Osteoblast (primary cell): ENCODE data around the gene TRIM21. TPM values are rescaled to one million over a fixed set of nuclear protein-coding genes. Genes with fewer than 3 reads are reported as not detected.

ENCODE experiments used
- DNase-seq: peaks from one replicate; pipeline ENCODE4 v3.0.0; 2011; ENCODE audit warnings: low spot score, mixed read lengths; ENCODE audit not compliant: insufficient read length; ENCODE audit errors: missing footprints
- H2AFZ ChIP-seq: 2 replicates; pipeline ENCODE4 v1.6.0; 2011; ENCODE audit warnings: mild to moderate bottlenecking, low read length
- H3K27ac ChIP-seq: 2 replicates; pipeline ENCODE4 v1.5.1; 2011; ENCODE audit warnings: mild to moderate bottlenecking, low read depth, low read length, moderate library complexity
- H3K27me3 ChIP-seq: 2 replicates; pipeline ENCODE4 v1.6.0; 2012; ENCODE audit warnings: mild to moderate bottlenecking, control low read depth, inconsistent platforms, low read length, moderate library complexity; ENCODE audit not compliant: insufficient read depth
- H3K36me3 ChIP-seq: 2 replicates; pipeline ENCODE4 v1.5.1; 2011; ENCODE audit warnings: mild to moderate bottlenecking, low read length, control low read depth, moderate library complexity; ENCODE audit not compliant: insufficient read depth
- H3K4me1 ChIP-seq: 2 replicates; pipeline ENCODE4 v1.5.1; 2011; ENCODE audit warnings: mild to moderate bottlenecking, low read length, control low read depth, moderate library complexity; ENCODE audit not compliant: insufficient read depth
- H3K4me2 ChIP-seq: 2 replicates; pipeline ENCODE4 v1.6.0; 2011; ENCODE audit warnings: mild to moderate bottlenecking, low read length; ENCODE audit not compliant: insufficient read depth
- H3K4me3 ChIP-seq: fragments of 200-600 bp; sonication (generic); 3 replicates; pipeline ENCODE4 v1.5.1; 2012; ENCODE audit warnings: mild to moderate bottlenecking, low read length, inconsistent platforms; ENCODE audit not compliant: insufficient read depth
- H3K79me2 ChIP-seq: 2 replicates; pipeline ENCODE4 v1.6.0; 2012; ENCODE audit warnings: mild to moderate bottlenecking, low read length, control low read depth, inconsistent platforms; ENCODE audit not compliant: insufficient read depth
- H3K9me3 ChIP-seq: 2 replicates; pipeline ENCODE4 v1.5.1; 2011; ENCODE audit warnings: low read depth, low read length, control low read depth
- H4K20me1 ChIP-seq: 2 replicates; pipeline ENCODE4 v1.6.0; 2012; ENCODE audit warnings: mild to moderate bottlenecking, low read length, control low read depth; ENCODE audit not compliant: insufficient read depth
- CTCF ChIP-seq: IDR thresholded peaks from 2 replicates; pipeline ENCODE4 v1.5.1; 2011; ENCODE audit warnings: mild to moderate bottlenecking, low read depth, low read length, moderate library complexity; ENCODE audit errors: extremely low read depth
- total RNA-seq: library from RNA; depleted of rRNA; stranded (reverse); fragments of >200 nt; gene quantifications from 2 replicates; pipeline ENCODE4 v1.2.3, GENCODE V29; 2012

The TRIM21 gene
- total RNA-seq, 1 donor: 15.9 TPM

- H4K20me1 ChIP-seq: no peaks in the 10 kb centered on the region
- peaks cover 8% of the 10 kb centered on the region for H3K4me1 ChIP-seq
- H3K27ac ChIP-seq: no peak overlapping the region
- H2AFZ ChIP-seq: peak overlapping the region; percentile 97
- H3K4me2 ChIP-seq: peak overlapping the region; percentile 86
- H3K27me3 ChIP-seq: no peaks in the 10 kb centered on the region
- TF ChIP-seq CTCF: no peak
- H3K9me3 ChIP-seq: no peaks in the 10 kb centered on the region
- H3K36me3 ChIP-seq: peaks cover 15% of the 10 kb centered on the region
- peaks cover 9% of the 10 kb centered on the region for H3K79me2 ChIP-seq
- H3K4me3 ChIP-seq: peak overlapping the region; percentile 95
- DNase-seq: no peak
These were observed 339 bp upstream of the TRIM21 start for GRCh38 chr11:4393858-4394223.

GRCh38 chr11:4388221-4388620 is 5.3 kb downstream of the TRIM21 start:
- no peak overlapping the region for H3K4me2 ChIP-seq
- no peak overlapping the region for H3K4me3 ChIP-seq
- no peak overlapping the region for H2AFZ ChIP-seq
- no peak overlapping the region for H3K27ac ChIP-seq
- H3K9me3 ChIP-seq: no peaks in the 10 kb centered on the region
- DNase-seq: no peak
- H4K20me1 ChIP-seq: no peaks in the 10 kb centered on the region
- peaks cover 8% of the 10 kb centered on the region for H3K79me2 ChIP-seq
- H3K4me1 ChIP-seq: peaks cover 3% of the 10 kb centered on the region
- peaks cover 29% of the 10 kb centered on the region for H3K36me3 ChIP-seq
- TF ChIP-seq CTCF: no peak
- H3K27me3 ChIP-seq: no peaks in the 10 kb centered on the region

- Histone ChIP-seq H4K20me1 (no peaks in the 10 kb centered on the region), H3K27me3 (no peaks in the 10 kb centered on the region), H3K4me1 (no peaks in the 10 kb centered on the region), H3K79me2 (no peaks in the 10 kb centered on the region), H3K27ac (no peak overlapping the region), H3K4me2 (no peak overlapping the region), H3K36me3 (peaks cover 29% of the 10 kb centered on the region), H3K4me3 (no peak overlapping the region), H3K9me3 (no peaks in the 10 kb centered on the region), H2AFZ (no peak overlapping the region)
- TF ChIP-seq CTCF: no peak
- no peak for DNase-seq
These were observed 7.3 kb downstream of the TRIM21 start for GRCh38 chr11:4385978-4386740.

GRCh38 chr11:4381901-4382300 is 11.6 kb downstream of the TRIM21 start:
- H3K27ac ChIP-seq: no peak overlapping the region
- no peaks in the 10 kb centered on the region for H3K4me1 ChIP-seq
- DNase-seq: no peak
- H2AFZ ChIP-seq: no peak overlapping the region
- no peak overlapping the region for H3K4me2 ChIP-seq
- H3K79me2 ChIP-seq: no peaks in the 10 kb centered on the region
- H3K27me3 ChIP-seq: no peaks in the 10 kb centered on the region
- H4K20me1 ChIP-seq: no peaks in the 10 kb centered on the region
- H3K36me3 ChIP-seq: peaks cover 3% of the 10 kb centered on the region
- TF ChIP-seq CTCF: no peak
- no peaks in the 10 kb centered on the region for H3K9me3 ChIP-seq
- no peak overlapping the region for H3K4me3 ChIP-seq
